PC-9 (cell line): ENCODE measurements around the gene UBAP2L. TPM values are rescaled to one million over a fixed set of nuclear protein-coding genes. Genes with fewer than 3 reads are reported as not detected.
"Not testable (repeated sequence)": the region's sequence is repeated elsewhere in the genome, so short reads cannot be mapped to it uniquely, and the experiment has no call there.

Source experiments
- BruUV-seq: library from RNA; stranded (reverse); fragments of 400-500 nt; replicated peaks from 2 replicates; lab custom pipeline; 2021; lab: Mats Ljungman, UMichigan
- CTCF ChIA-PET: fragments of 300-600 bp; sonication (Branson Sonifier 250); formaldehyde crosslinking; loops from one replicate; lab custom pipeline; 2022; ENCODE audit warnings: antibody characterized with exemption; lab: Charles Lee
- POLR2A ChIA-PET: fragments of 300-600 bp; sonication (Branson Sonifier 250); formaldehyde crosslinking; loops from one replicate; lab custom pipeline; 2022; ENCODE audit warnings: antibody characterized with exemption; ENCODE audit not compliant: unreplicated experiment; lab: Charles Lee
- DNase-seq, 2 experiments: peaks; one replicate each; pipeline versions ENCODE4 v3.0.0 to v3.0.0-alpha.2; 2015 to 2022; ENCODE audit warnings: mixed read lengths in 1 of 2
- H2AFZ ChIP-seq: fragments of 200-600 bp; sonication (generic); 2 replicates; pipeline ENCODE4 v1.8.1; 2017; ENCODE audit warnings: antibody characterized with exemption
- H3F3A ChIP-seq: fragments of 200-600 bp; sonication (generic); 2 replicates; pipeline ENCODE4 v1.8.1; 2017; ENCODE audit warnings: antibody characterized with exemption, mild to moderate bottlenecking, low read depth; ENCODE audit not compliant: insufficient read depth
- H3K27ac ChIP-seq: fragments of 200-600 bp; sonication (generic); 2 replicates; pipeline ENCODE4 v1.6.1; 2016; ENCODE audit warnings: mixed run types
- H3K27me3 ChIP-seq: fragments of 200-600 bp; sonication (generic); 2 replicates; pipeline ENCODE4 v1.6.1; 2016; ENCODE audit warnings: low read depth, mixed run types; ENCODE audit not compliant: insufficient read depth
- H3K36me3 ChIP-seq: fragments of 200-600 bp; sonication (generic); 2 replicates; pipeline ENCODE4 v1.6.1; 2016; ENCODE audit warnings: low read depth, mixed run types
- H3K4me1 ChIP-seq: fragments of 200-600 bp; sonication (generic); replicated peaks from 2 replicates; pipeline ENCODE4 v1.6.1; 2016; ENCODE audit warnings: mixed run types; ENCODE audit not compliant: insufficient read depth
- H3K4me2 ChIP-seq: fragments of 200-600 bp; sonication (generic); 2 replicates; pipeline ENCODE4 v1.6.1; 2017; ENCODE audit warnings: mixed run types
- H3K4me3 ChIP-seq: fragments of 200-600 bp; sonication (generic); 2 replicates; pipeline ENCODE4 v1.6.1; 2016; ENCODE audit warnings: mixed run types
- H3K79me2 ChIP-seq: fragments of 200-600 bp; sonication (generic); 2 replicates; pipeline ENCODE4 v1.6.1; 2017; ENCODE audit warnings: low read depth, mixed run types
- H3K9me2 ChIP-seq: fragments of 200-600 bp; sonication (generic); 2 replicates; pipeline ENCODE4 v1.8.1; 2017; ENCODE audit warnings: mild to moderate bottlenecking; ENCODE audit not compliant: insufficient read depth
- H3K9me3 ChIP-seq: fragments of 200-600 bp; sonication (generic); 2 replicates; pipeline ENCODE4 v1.8.1; 2016; ENCODE audit warnings: low read depth; ENCODE audit not compliant: insufficient read depth
- H4K20me1 ChIP-seq: fragments of 200-600 bp; sonication (generic); 2 replicates; pipeline ENCODE4 v1.8.1; 2017; ENCODE audit not compliant: insufficient read depth
- CTCF ChIP-seq: fragments of 200-600 bp; sonication (generic); conservative IDR thresholded peaks from 2 replicates; pipeline ENCODE4 v1.6.1; 2017; ENCODE audit warnings: mixed run types, antibody characterized with exemption, mild to moderate bottlenecking, moderate library complexity
- EZH2 ChIP-seq: fragments of 200-600 bp; sonication (generic); IDR thresholded peaks from 2 replicates; pipeline ENCODE4 v1.8.0; 2017; ENCODE audit warnings: antibody characterized with exemption, low read depth
- intact Hi-C: fragments of 100-400 bp; cut with micrococcal nuclease; formaldehyde crosslinking; loops from one replicate; pipeline ENCODE4 v1.10.0; 2022; ENCODE audit not compliant: unreplicated experiment
- total RNA-seq: library from RNA; stranded (reverse); gene quantifications from 2 replicates; pipeline ENCODE4 v1.2.3, GENCODE V29; 2021

UBAP2L gene
- total RNA-seq, 1 experiment from 2014 or later, result 157 TPM

- ChIA-PET POLR2A (no interaction called here), CTCF (no interaction called here)
- TF ChIP-seq EZH2 (no peak), CTCF (no peak)
- Histone ChIP-seq H3K4me3 (no peak overlapping the region), H3K9me2 (no peaks in the 10 kb centered on the region), H3K4me2 (0 out of 2 replicates have a peak overlapping the region, but pooled peaks have one; percentile 7), H3K9me3 (no peaks in the 10 kb centered on the region), H3K79me2 (no peaks in the 10 kb centered on the region), H3K27me3 (peaks cover 44% of the 10 kb centered on the region), H3K4me1 (no peaks in the 10 kb centered on the region), H3K36me3 (no peaks in the 10 kb centered on the region), H4K20me1 (no peaks in the 10 kb centered on the region), H2AFZ (0 out of 2 replicates have a peak overlapping the region, but pooled peaks have one; percentile 27), H3F3A (no peaks in the 10 kb centered on the region), H3K27ac (no peak overlapping the region)
- no TSS peak for BruUV-seq
- peak in 1 of 2 experiments; percentile 14 for DNase-seq
- intact Hi-C loops, result no loop called here
Observed at GRCh38 chr1:154193821-154194220, 26.9 kb upstream of the UBAP2L start.

GRCh38 chr1:154198756-154199562, 21.8 kb upstream of the UBAP2L start:
- Histone ChIP-seq H3K4me3 (no peak overlapping the region), H3K36me3 (no peaks in the 10 kb centered on the region), H4K20me1 (no peaks in the 10 kb centered on the region), H2AFZ (no peak overlapping the region), H3K4me2 (peak overlapping the region; percentile 21; the same call in 1 of the 2 replicates), H3K9me2 (no peaks in the 10 kb centered on the region), H3F3A (peaks cover 5% of the 10 kb centered on the region; the same call in 1 of the 2 replicates), H3K27me3 (peaks cover 9% of the 10 kb centered on the region), H3K4me1 (no peaks in the 10 kb centered on the region), H3K79me2 (no peaks in the 10 kb centered on the region), H3K27ac (no peak overlapping the region), H3K9me3 (no peaks in the 10 kb centered on the region)
- POLR2A ChIA-PET, result no interaction called here
- peak; percentile 74 for TF ChIP-seq CTCF
- TF ChIP-seq EZH2, result no peak
- BruUV-seq, result no TSS peak
- CTCF ChIA-PET, result interaction anchor here (1.1 to 1.3 kb wide), 2 partner anchors 11 to 136 kb away, joined by 4 to 6 read pairs; no protein-coding TSS in a partner anchor
- no peak for DNase-seq
- intact Hi-C loops, result loop anchor here (5.0 kb wide), 2 partner anchors 138 to 278 kb away; no protein-coding TSS in a partner anchor

GRCh38 chr1:154199563-154199879, 21.2 kb upstream of the UBAP2L start:
- no peak overlapping the region for H3K27ac ChIP-seq
- H3K79me2 ChIP-seq, result no peaks in the 10 kb centered on the region
- peaks cover 6% of the 10 kb centered on the region; the same call in 1 of the 2 replicates for H3K27me3 ChIP-seq
- TF ChIP-seq CTCF, result no peak
- no peak for TF ChIP-seq EZH2
- ChIA-PET CTCF (interaction anchor here (1.1 to 1.3 kb wide), 2 partner anchors 11 to 135 kb away, joined by 4 to 6 read pairs; no protein-coding TSS in a partner anchor), POLR2A (no interaction called here)
- H3K4me2 ChIP-seq, result 0 out of 2 replicates have a peak overlapping the region, but pooled peaks have one; percentile 21
- no peak overlapping the region for H3K4me3 ChIP-seq
- H3F3A ChIP-seq, result peaks cover 5% of the 10 kb centered on the region; the same call in 1 of the 2 replicates
- intact Hi-C loops, result loop anchor here (5.0 kb wide), 2 partner anchors 138 to 278 kb away; no protein-coding TSS in a partner anchor
- BruUV-seq, result no TSS peak
- H4K20me1 ChIP-seq, result no peaks in the 10 kb centered on the region
- no peak overlapping the region for H2AFZ ChIP-seq
- H3K4me1 ChIP-seq, result no peaks in the 10 kb centered on the region
- no peaks in the 10 kb centered on the region for H3K9me2 ChIP-seq
- H3K9me3 ChIP-seq, result no peaks in the 10 kb centered on the region
- no peaks in the 10 kb centered on the region for H3K36me3 ChIP-seq
- no peak for DNase-seq

- intact Hi-C loops, DNase-seq, H3K9me3 ChIP-seq, H3K9me2 ChIP-seq, CTCF ChIA-PET, H3K27ac ChIP-seq, H3K79me2 ChIP-seq, H3K4me1 ChIP-seq, H4K20me1 ChIP-seq, BruUV-seq, H2AFZ ChIP-seq, H3K27me3 ChIP-seq, H3K4me2 ChIP-seq, H3K36me3 ChIP-seq, H3K4me3 ChIP-seq, POLR2A ChIA-PET: not testable (repeated sequence)
- H3F3A ChIP-seq, result peaks cover 35% of the 10 kb centered on the region; the same call in 1 of the 2 replicates
Observed at GRCh38 chr1:154205778-154206177, 15.0 kb upstream of the UBAP2L start.
